ENCODE results near the gene TAF4B.
"Not testable (repeated sequence)": the region's sequence is repeated elsewhere in the genome, so short reads cannot be mapped to it uniquely, and the experiment has no call there.

GRCh38 chr18:26202001-26202400 lies 24.2 kb upstream of the TAF4B start:
- TF ChIP-seq POLR2A (IDR thresholded peaks at IDR 0.05), result not testable (repeated sequence)
- TF ChIP-seq, protein P1, sequence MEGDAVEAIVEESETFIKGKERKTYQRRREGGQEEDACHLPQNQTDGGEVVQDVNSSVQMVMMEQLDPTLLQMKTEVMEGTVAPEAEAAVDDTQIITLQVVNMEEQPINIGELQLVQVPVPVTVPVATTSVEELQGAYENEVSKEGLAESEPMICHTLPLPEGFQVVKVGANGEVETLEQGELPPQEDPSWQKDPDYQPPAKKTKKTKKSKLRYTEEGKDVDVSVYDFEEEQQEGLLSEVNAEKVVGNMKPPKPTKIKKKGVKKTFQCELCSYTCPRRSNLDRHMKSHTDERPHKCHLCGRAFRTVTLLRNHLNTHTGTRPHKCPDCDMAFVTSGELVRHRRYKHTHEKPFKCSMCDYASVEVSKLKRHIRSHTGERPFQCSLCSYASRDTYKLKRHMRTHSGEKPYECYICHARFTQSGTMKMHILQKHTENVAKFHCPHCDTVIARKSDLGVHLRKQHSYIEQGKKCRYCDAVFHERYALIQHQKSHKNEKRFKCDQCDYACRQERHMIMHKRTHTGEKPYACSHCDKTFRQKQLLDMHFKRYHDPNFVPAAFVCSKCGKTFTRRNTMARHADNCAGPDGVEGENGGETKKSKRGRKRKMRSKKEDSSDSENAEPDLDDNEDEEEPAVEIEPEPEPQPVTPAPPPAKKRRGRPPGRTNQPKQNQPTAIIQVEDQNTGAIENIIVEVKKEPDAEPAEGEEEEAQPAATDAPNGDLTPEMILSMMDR (IDR thresholded peaks at IDR 0.05 in 4 of 5, conservative IDR thresholded peaks at IDR 0.05 in 1 of 5), result not testable (repeated sequence)

Measured in gastrocnemius medialis (tissue), 4 donors.